Liver (tissue), 9 donors: Measurements from ENCODE around the gene POU2F3. TPM values are rescaled to one million over a fixed set of nuclear protein-coding genes. Genes with fewer than 3 reads are reported as not detected.

Source experiments
- DNase-seq: peaks from one replicate; pipeline ENCODE4 v3.0.0-alpha.2; 2017; ENCODE audit warnings: low spot score
- H3K27ac ChIP-seq, 2 donors: one replicate each; pipeline ENCODE4 v1.7.0; 2013; ENCODE audit warnings: inconsistent platforms in 2 of 2, low read length in 2 of 2, control low read depth in 1 of 2, low read depth in 1 of 2, mild to moderate bottlenecking in 1 of 2
- H3K27me3 ChIP-seq, 4 donors: one replicate each; pipeline versions ENCODE4 v1.6.1 to v1.7.0; 2013; ENCODE audit warnings: low read length in 3 of 4, inconsistent platforms in 1 of 4, mild to moderate bottlenecking in 1 of 4, moderate library complexity in 1 of 4; ENCODE audit not compliant: control insufficient read depth in 4 of 4, insufficient read depth in 4 of 4
- H3K36me3 ChIP-seq, 4 donors: one replicate each; pipeline versions ENCODE4 v1.6.1 to v1.7.0; 2013; ENCODE audit warnings: low read length in 3 of 4, mild to moderate bottlenecking in 3 of 4, low read depth in 1 of 4, moderate library complexity in 1 of 4; ENCODE audit not compliant: control insufficient read depth in 4 of 4, insufficient read depth in 3 of 4
- H3K4me1 ChIP-seq, 4 donors: one replicate each; pipeline versions ENCODE4 v1.6.1 to v1.7.0; 2013; ENCODE audit warnings: low read length in 3 of 4, mild to moderate bottlenecking in 3 of 4, moderate library complexity in 1 of 4; ENCODE audit not compliant: control insufficient read depth in 4 of 4, insufficient read depth in 4 of 4
- H3K4me3 ChIP-seq, 3 donors: one replicate each; pipeline versions ENCODE4 v1.6.1 to v1.7.0; 2013; ENCODE audit warnings: low read length in 3 of 3, control low read depth in 1 of 3, low read depth in 1 of 3, mild to moderate bottlenecking in 1 of 3
- H3K9ac ChIP-seq, 2 donors: one replicate each; pipeline ENCODE4 v1.7.0; 2013; ENCODE audit warnings: low read length in 2 of 2, mild to moderate bottlenecking in 2 of 2, moderate library complexity in 2 of 2, control low read depth in 1 of 2, low read depth in 1 of 2
- H3K9me3 ChIP-seq, 4 donors: one replicate each; pipeline versions ENCODE4 v1.6.1 to v1.7.0; 2013; ENCODE audit warnings: low read length in 3 of 4; ENCODE audit not compliant: control insufficient read depth in 4 of 4
- ATF3 ChIP-seq: IDR thresholded peaks from 2 replicates; pipeline ENCODE4 v1.6.1; 2016; ENCODE audit warnings: antibody characterized with exemption
- CTCF ChIP-seq: fragments of 150-350 bp; IDR thresholded peaks from 2 replicates; pipeline ENCODE4 v1.5.1; 2017; ENCODE audit warnings: improper control_type of control experiment, low read depth, low read length; ENCODE audit not compliant: missing input control
- EGR1 ChIP-seq, 2 donors: IDR thresholded peaks; 2 replicates each; pipeline ENCODE4 v1.6.1; 2016 to 2018; ENCODE audit warnings: antibody characterized with exemption in 2 of 2, low read depth in 2 of 2
- FOXA1 ChIP-seq: IDR thresholded peaks from 2 replicates; pipeline ENCODE4 v1.6.1; 2016; ENCODE audit warnings: antibody characterized with exemption
- FOXA2 ChIP-seq: IDR thresholded peaks from 2 replicates; pipeline ENCODE4 v1.6.1; 2016; ENCODE audit warnings: antibody characterized with exemption
- HNF4A ChIP-seq, 2 donors: conservative IDR thresholded peaks; 2 replicates each; pipeline ENCODE4 v1.6.1; 2016; ENCODE audit warnings: antibody characterized with exemption in 2 of 2, mild to moderate bottlenecking in 2 of 2
- HNF4G ChIP-seq: IDR thresholded peaks from 2 replicates; pipeline ENCODE4 v1.6.1; 2016; ENCODE audit warnings: antibody characterized with exemption
- JUND ChIP-seq, 2 donors: IDR thresholded peaks; 2 replicates each; pipeline ENCODE4 v1.6.1; 2016; ENCODE audit warnings: antibody characterized with exemption in 2 of 2
- MAX ChIP-seq: IDR thresholded peaks from 2 replicates; pipeline ENCODE4 v1.6.1; 2016; ENCODE audit warnings: antibody characterized with exemption
- RAD21 ChIP-seq, 2 donors: IDR thresholded peaks; 2 replicates each; pipeline ENCODE4 v1.6.1; 2016; ENCODE audit warnings: antibody characterized with exemption in 2 of 2, mild to moderate bottlenecking in 2 of 2
- REST ChIP-seq: IDR thresholded peaks from 2 replicates; pipeline ENCODE4 v1.6.1; 2016; ENCODE audit warnings: antibody characterized with exemption, mild to moderate bottlenecking
- RXRA ChIP-seq, 2 donors: IDR thresholded peaks; 2 replicates each; pipeline ENCODE4 v1.6.1; 2017 to 2018; ENCODE audit warnings: antibody characterized with exemption in 2 of 2, mild to moderate bottlenecking in 1 of 2
- TAF1 ChIP-seq: conservative IDR thresholded peaks from 2 replicates; pipeline ENCODE4 v1.6.1; 2016; ENCODE audit warnings: antibody characterized with exemption, mild to moderate bottlenecking
- YY1 ChIP-seq: IDR thresholded peaks from 2 replicates; pipeline ENCODE4 v1.6.1; 2016; ENCODE audit warnings: antibody characterized with exemption, mild to moderate bottlenecking
- WGBS: extraction: QIAGEN DNeasy Blood & Tissue Kit; methylation state at CpG from one replicate; pipeline ENCODE4 v1.1.7; 2013; 5-methylcytosine and 5-hydroxymethylcytosine counted together
- polyA plus RNA-seq, 2 donors: library from polyadenylated mRNA; stranded (reverse) in 1 of 2; unstranded in 1 of 2; fragments of 200-250 nt in 1 of 2; fragments of >200 nt in 1 of 2; fragmentation: Nextera tagmentation in 1 of 2; extraction: Ambion mirVana in 1 of 2; gene quantifications; one replicate each; pipeline versions ENCODE4 v1.2.1 to v1.2.3, GENCODE V29; 2013 to 2015
- total RNA-seq, 2 donors: library from RNA; depleted of rRNA; stranded (reverse); fragments of >200 nt; gene quantifications; one replicate each; pipeline ENCODE4 v1.2.3, GENCODE V29; 2014
- donor health status: healthy.
- donor health status: healthy.
- donor health status: healthy.
- donor health status: healthy.
- donor health status: healthy.

Gene POU2F3
- total and polyA plus RNA-seq, 4 donors = not detected

- Histone ChIP-seq H3K27me3 (no peaks in the 10 kb centered on the region), H3K27ac (peak overlapping the region; percentile 93 to 95), H3K4me1 (peaks cover 26 to 75% (median 54%) of the 10 kb centered on the region in 4 donors), H3K9me3 (no peaks in the 10 kb centered on the region), H3K36me3 (peaks cover 0 to 5% (median 0%) of the 10 kb centered on the region in 4 donors), H3K4me3 (peak overlapping the region; percentile 88 to 96 (median 88)), H3K9ac (peak overlapping the region; percentile 91 to 98)
- 15% methylated on average over 13 of the region's 13 CpGs for WGBS
- TF ChIP-seq YY1 (no peak), MAX (no peak), HNF4A (conservative IDR thresholded peaks at IDR 0.05) (peak in 1 of 2 donors; percentile 35), EGR1 (IDR thresholded peaks at IDR 0.05; ENCODE audit: low read depth in 2 of 2) (no peak), JUND (IDR thresholded peaks at IDR 0.05) (no peak), TAF1 (peak; percentile 11), REST (no peak), CTCF (no peak), RXRA (IDR thresholded peaks at IDR 0.05) (peak; percentile 70 to 77), ATF3 (no peak), RAD21 (IDR thresholded peaks at IDR 0.05) (no peak), HNF4G (no peak), FOXA2 (no peak), FOXA1 (no peak)
- no peak for DNase-seq
Measured at GRCh38 chr11:120212259-120212878, 27.6 kb upstream of the POU2F3 start.

GRCh38 chr11:120212926-120213325, 27.0 kb upstream of the POU2F3 start:
- Histone ChIP-seq H3K36me3 (peaks cover 0 to 5% (median 0%) of the 10 kb centered on the region in 4 donors), H3K9ac (peak overlapping the region; percentile 91 to 98), H3K4me1 (peaks cover 25 to 75% (median 54%) of the 10 kb centered on the region in 4 donors), H3K9me3 (no peaks in the 10 kb centered on the region), H3K27me3 (no peaks in the 10 kb centered on the region), H3K4me3 (peak overlapping the region; percentile 88 to 96 (median 88)), H3K27ac (peak overlapping the region; percentile 93 to 95)
- WGBS = 44% methylated on average over 2 of the region's 2 CpGs
- no peak for TF ChIP-seq EGR1 (IDR thresholded peaks at IDR 0.05; ENCODE audit: low read depth in 2 of 2)
- peak; percentile 10 for TF ChIP-seq TAF1
- no peak for DNase-seq
